ENCODE data around the gene M6PR. TPM values are rescaled to one million over a fixed set of nuclear protein-coding genes. Genes with fewer than 3 reads are reported as not detected.
"Not testable (repeated sequence)": the region's sequence is repeated elsewhere in the genome, so short reads cannot be mapped to it uniquely, and the experiment has no call there.

The M6PR gene
- total and polyA plus RNA-seq, 7 experiments from 2014 or later: 123 to 248 (median 177) TPM

- Histone ChIP-seq H3K27me3 (ENCODE audit: control insufficient read depth in 2 of 2, insufficient read depth in 2 of 2, low read length in 2 of 2) (no peaks in the 10 kb centered on the region), H3K9me3 (ENCODE audit: control insufficient read depth in 2 of 3, low read length in 3 of 3) (no peaks in the 10 kb centered on the region), H3K27ac (ENCODE audit: low read depth, low read length) (peak overlapping the region; percentile 79), H3K4me3 (ENCODE audit: low read length) (peak overlapping the region; percentile 73), H3K36me3 (ENCODE audit: control insufficient read depth in 2 of 3, insufficient read depth in 3 of 3, low read length in 3 of 3) (peaks cover 0 to 14% (median 0%) of the 10 kb centered on the region in 3 experiments), H3K4me1 (ENCODE audit: control insufficient read depth in 2 of 2, insufficient read depth in 2 of 2, low read length in 2 of 2) (peaks cover 14 to 25% of the 10 kb centered on the region in 2 donors)
- DNase-seq: peak; percentile 37 to 68 (median 60)
- peaks cover 0 to 9% (median 4%) of the 10 kb centered on the region in 5 donors for H3K36me3 Mint-ChIP-seq
- no peaks in the 10 kb centered on the region for H3K9me3 Mint-ChIP-seq
- no peak overlapping the region for H3K27ac Mint-ChIP-seq
- no peak overlapping the region for H3K4me3 Mint-ChIP-seq
- POLR2A ChIA-PET: interaction anchor here (0.6 to 1.7 kb wide), 4 partner anchors 33 to 127 kb away, joined by 3 to 5 read pairs (median 3); partner anchors contain the start of gene M6PR
- H3K27me3 Mint-ChIP-seq: peaks cover 0 to 16% (median 0%) of the 10 kb centered on the region in 5 donors
- CTCF ChIA-PET: no interaction called here
- peaks cover 7 to 20% (median 16%) of the 10 kb centered on the region in 7 donors for H3K4me1 Mint-ChIP-seq
- intact Hi-C loops (cut with micrococcal nuclease): loop anchor here (1.0 to 2.0 kb wide), 6 partner anchors 25 to 218 kb away; partner anchors contain the start of genes M6PR (in 1 of the 2) and RIMKLB (in 1 of the 2)
- ATAC-seq: peak; percentile 83
Observed at GRCh38 chr12:8914716-8915526, 34.5 kb downstream of the M6PR start.

DNA sequence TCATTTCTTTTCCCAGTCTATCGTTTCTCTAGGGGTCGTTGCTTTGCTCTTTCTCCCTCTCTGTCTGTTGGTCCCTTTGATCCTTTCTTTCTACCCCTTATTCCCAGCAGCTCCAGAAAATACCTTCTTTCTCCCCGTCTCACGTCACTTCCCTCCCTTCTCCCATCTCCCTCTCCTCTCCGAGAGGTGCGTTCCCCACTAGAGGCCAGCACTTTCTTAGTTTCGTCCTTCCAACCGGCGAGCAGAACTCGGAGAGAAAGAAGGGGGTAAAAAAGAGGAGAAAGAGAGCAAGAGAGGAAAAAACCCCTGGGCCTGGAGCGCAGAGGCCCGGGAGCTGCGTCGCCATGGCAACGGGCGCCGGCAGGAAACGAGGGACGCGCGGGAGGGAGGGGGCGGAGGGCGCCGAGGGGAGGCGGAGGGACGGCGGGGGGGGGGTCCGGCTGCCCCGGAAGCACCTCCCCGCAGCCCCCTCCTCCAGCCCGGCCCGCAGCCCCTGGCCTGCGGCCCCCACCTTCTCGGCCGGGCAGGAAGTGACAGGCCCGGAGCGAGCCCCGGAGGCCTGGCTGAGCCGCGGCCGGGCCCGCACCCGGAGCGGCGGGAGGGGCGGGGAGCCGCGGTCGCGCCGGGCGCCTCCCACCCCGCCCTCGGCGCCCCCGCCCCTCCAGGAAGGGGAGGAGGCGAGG, 35.3 kb downstream of the M6PR start, which contains the start of gene PHC1:
Gene PHC1 (plus strand): TSS at position 477 of the 683 bp plus-strand sequence. CDS start 3,169 bp downstream, outside the sequence.
- peak within 1 kb of the TSS in 9 of 10 donors; percentile 83 to 94 (median 89) for H3K4me3 Mint-ChIP-seq
- intact Hi-C loops (cut with micrococcal nuclease): loop anchor here (1.0 to 2.0 kb wide), 6 partner anchors 24 to 217 kb away; partner anchors contain the start of genes M6PR (in 1 of the 2) and RIMKLB (in 1 of the 2)
- peaks cover 0 to 16% (median 0%) of the 10 kb centered on the region in 5 donors for H3K27me3 Mint-ChIP-seq
- Histone ChIP-seq H3K4me1 (ENCODE audit: control insufficient read depth in 2 of 2, insufficient read depth in 2 of 2, low read length in 2 of 2) (peaks cover 14 to 25% of the 10 kb centered on the region in 2 donors), H3K4me3 (ENCODE audit: low read length) (peak within 1 kb of the TSS; percentile 73), H3K27ac (ENCODE audit: low read depth, low read length) (peak within 1 kb of the TSS; percentile 79)
- H3K4me1 Mint-ChIP-seq: peaks cover 7 to 20% (median 16%) of the 10 kb centered on the region in 7 donors
- peak; percentile 82 for ATAC-seq
- peak within 1 kb of the TSS; percentile 83 to 98 (median 95) for H3K27ac Mint-ChIP-seq
- DNase-seq: peak; percentile 65 to 77 (median 73)
- H3K9me3 Mint-ChIP-seq; H3K27me3 ChIP-seq (ENCODE audit: control insufficient read depth in 2 of 2, insufficient read depth in 2 of 2, low read length in 2 of 2); H3K9me3 ChIP-seq (ENCODE audit: control insufficient read depth in 2 of 3, low read length in 3 of 3); H3K36me3 ChIP-seq (ENCODE audit: control insufficient read depth in 2 of 3, insufficient read depth in 3 of 3, low read length in 3 of 3); H3K36me3 Mint-ChIP-seq: not testable (repeated sequence)
- ChIA-PET CTCF (interaction anchor here (0.6 to 0.8 kb wide), 2 partner anchors 24 to 54 kb away, joined by 3 to 8 read pairs; no protein-coding TSS in a partner anchor), POLR2A (interaction anchor here (0.7 to 1.7 kb wide), 4 partner anchors 34 to 132 kb away, joined by 3 to 5 read pairs (median 3); partner anchors contain the start of gene M6PR)

DNA sequence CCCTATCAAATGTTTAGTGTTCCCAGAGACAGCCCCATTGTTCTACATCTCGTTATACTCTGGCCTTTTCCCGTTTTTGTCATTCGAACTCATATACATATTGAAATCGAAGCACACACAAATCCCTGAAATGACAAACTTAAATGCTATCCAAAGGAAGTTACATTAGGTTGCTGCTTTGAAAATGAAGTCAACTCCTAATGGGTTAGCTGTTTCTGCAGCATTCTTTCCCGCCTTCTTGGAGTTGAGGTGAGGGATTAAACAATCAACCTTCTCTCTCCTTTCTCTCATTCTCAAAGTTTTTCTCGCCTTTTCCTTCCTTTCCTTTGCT, 35.8 kb downstream of the M6PR start:
- Mint-ChIP-seq H3K27me3 (peaks cover 0 to 16% (median 0%) of the 10 kb centered on the region in 5 donors), H3K27ac (peak overlapping the region; percentile 83 to 98 (median 95)), H3K9me3 (no peaks in the 10 kb centered on the region), H3K4me1 (peaks cover 7 to 20% (median 16%) of the 10 kb centered on the region in 7 donors), H3K36me3 (peaks cover 0 to 3% (median 2%) of the 10 kb centered on the region in 5 donors), H3K4me3 (peak overlapping the region in 9 of 10 donors; percentile 83 to 94 (median 89))
- H3K27ac ChIP-seq (ENCODE audit: low read depth, low read length): peak overlapping the region; percentile 79
- H3K4me3 ChIP-seq (ENCODE audit: low read length): peak overlapping the region; percentile 72
- no peak for ATAC-seq
- ChIA-PET CTCF (interaction anchor here (0.6 to 0.8 kb wide), 2 partner anchors 24 to 53 kb away, joined by 3 to 8 read pairs; no protein-coding TSS in a partner anchor), POLR2A (interaction anchor here (1.5 to 1.7 kb wide), 2 partner anchors 34 to 133 kb away, joined by 3 to 5 read pairs; no protein-coding TSS in a partner anchor)
- no peaks in the 10 kb centered on the region for H3K27me3 ChIP-seq (ENCODE audit: control insufficient read depth in 2 of 2, insufficient read depth in 2 of 2, low read length in 2 of 2)
- DNase-seq: peak in 3 of 9 donors; percentile 1 to 15 (median 11)
- peaks cover 0 to 3% (median 0%) of the 10 kb centered on the region in 3 experiments for H3K36me3 ChIP-seq (ENCODE audit: control insufficient read depth in 2 of 3, insufficient read depth in 3 of 3, low read length in 3 of 3)
- H3K9me3 ChIP-seq (ENCODE audit: control insufficient read depth in 2 of 3, low read length in 3 of 3): no peaks in the 10 kb centered on the region
- H3K4me1 ChIP-seq (ENCODE audit: control insufficient read depth in 2 of 2, insufficient read depth in 2 of 2, low read length in 2 of 2): peaks cover 14 to 25% of the 10 kb centered on the region in 2 donors
- intact Hi-C loops (cut with micrococcal nuclease): loop anchor here (1.0 to 2.0 kb wide), 6 partner anchors 23 to 216 kb away; partner anchors contain the start of genes M6PR (in 2 of the 2) and RIMKLB (in 1 of the 2)

DNA sequence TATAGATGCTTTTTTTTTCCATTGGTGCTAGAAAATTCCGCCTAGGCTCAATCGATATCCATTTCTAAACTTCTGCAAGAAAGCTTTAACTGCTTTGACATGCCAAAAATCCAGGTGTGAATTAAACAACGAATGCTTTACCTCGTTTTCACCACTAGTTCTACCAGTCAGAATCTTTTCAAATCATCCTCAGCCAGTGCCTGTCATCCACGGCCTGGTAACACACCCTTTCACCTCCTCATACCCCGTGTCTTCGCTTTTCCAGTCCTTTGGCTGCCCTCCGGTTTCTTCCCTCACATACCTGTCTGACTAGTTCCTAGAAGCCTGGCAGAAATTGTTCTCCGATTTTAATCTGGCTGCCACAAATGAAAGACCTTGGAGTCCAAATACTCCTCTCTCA, 36.5 kb downstream of the M6PR start:
- Histone ChIP-seq H3K4me3 (ENCODE audit: low read length) (no peak overlapping the region), H3K27ac (ENCODE audit: low read depth, low read length) (peak overlapping the region; percentile 79), H3K9me3 (ENCODE audit: control insufficient read depth in 2 of 3, low read length in 3 of 3) (no peaks in the 10 kb centered on the region), H3K27me3 (ENCODE audit: control insufficient read depth in 2 of 2, insufficient read depth in 2 of 2, low read length in 2 of 2) (no peaks in the 10 kb centered on the region), H3K4me1 (ENCODE audit: control insufficient read depth in 2 of 2, insufficient read depth in 2 of 2, low read length in 2 of 2) (peaks cover 14 to 25% of the 10 kb centered on the region in 2 donors), H3K36me3 (ENCODE audit: control insufficient read depth in 2 of 3, insufficient read depth in 3 of 3, low read length in 3 of 3) (no peaks in the 10 kb centered on the region)
- POLR2A ChIA-PET: interaction anchor here (0.8 to 1.5 kb wide), 2 partner anchors 40 to 134 kb away, joined by 3 read pairs; no protein-coding TSS in a partner anchor
- no peaks in the 10 kb centered on the region for H3K9me3 Mint-ChIP-seq
- intact Hi-C loops (cut with micrococcal nuclease): loop anchor here in 1 of 2 donors (1.0 kb wide), 1 partner anchor 36 kb away; the partner anchor contains the start of gene M6PR
- H3K4me1 Mint-ChIP-seq: peaks cover 7 to 18% (median 16%) of the 10 kb centered on the region in 7 donors
- ATAC-seq (peak; percentile 30), DNase-seq (peak in 7 of 9 donors; percentile 12 to 32 (median 23))
- H3K36me3 Mint-ChIP-seq: no peaks in the 10 kb centered on the region
- peak overlapping the region in 8 of 9 donors; percentile 87 to 98 (median 96) for H3K27ac Mint-ChIP-seq
- CTCF ChIA-PET: interaction anchor here (0.6 to 1.5 kb wide), 4 partner anchors 37 to 158 kb away, joined by 3 to 8 read pairs (median 3); partner anchors contain the start of gene M6PR
- H3K4me3 Mint-ChIP-seq: peak overlapping the region in 8 of 10 donors; percentile 3 to 94 (median 85)
- peaks cover 0 to 16% (median 0%) of the 10 kb centered on the region in 5 donors for H3K27me3 Mint-ChIP-seq

DNA sequence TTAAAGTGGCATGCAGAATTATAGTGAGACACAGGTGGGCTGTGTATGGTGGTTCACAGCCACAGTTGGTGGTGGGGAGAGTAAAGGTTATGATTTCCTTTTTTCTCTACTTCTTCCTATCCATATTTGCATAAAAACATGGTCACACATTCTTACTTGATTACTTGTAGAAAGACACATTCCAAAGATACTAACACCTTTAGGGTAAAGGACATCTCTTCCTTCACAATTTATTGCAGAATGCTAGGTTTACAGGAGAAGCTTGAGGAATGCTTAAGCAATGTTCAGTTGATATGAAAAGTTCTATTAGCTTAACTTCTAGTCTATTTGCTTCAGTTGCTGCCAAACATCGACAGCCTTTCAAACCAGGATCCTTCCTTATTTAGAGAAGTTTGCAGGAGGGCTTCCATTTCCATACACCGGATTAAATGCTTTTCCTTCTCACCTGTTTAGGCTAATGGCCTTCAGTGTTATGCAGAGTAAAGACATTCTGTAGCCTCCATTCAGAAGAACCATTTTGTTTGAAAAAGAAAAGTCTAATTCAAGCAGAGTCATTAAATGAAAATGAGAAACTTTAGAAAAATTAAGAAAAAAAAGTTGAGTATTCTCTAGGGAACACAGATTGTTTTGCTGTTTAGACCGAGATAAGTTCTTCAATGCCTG, 37.7 kb downstream of the M6PR start:
- Mint-ChIP-seq H3K27ac (peak overlapping the region in 3 of 9 donors; percentile 21 to 55 (median 23)), H3K4me1 (peaks cover 8 to 18% (median 16%) of the 10 kb centered on the region in 7 donors), H3K4me3 (no peak overlapping the region), H3K9me3 (no peaks in the 10 kb centered on the region), H3K27me3 (peaks cover 0 to 16% (median 0%) of the 10 kb centered on the region in 5 donors), H3K36me3 (no peaks in the 10 kb centered on the region)
- no peak overlapping the region for H3K27ac ChIP-seq (ENCODE audit: low read depth, low read length)
- H3K27me3 ChIP-seq (ENCODE audit: control insufficient read depth in 2 of 2, insufficient read depth in 2 of 2, low read length in 2 of 2): no peaks in the 10 kb centered on the region
- H3K4me3 ChIP-seq (ENCODE audit: low read length): no peak overlapping the region
- H3K9me3 ChIP-seq (ENCODE audit: control insufficient read depth in 2 of 3, low read length in 3 of 3): no peaks in the 10 kb centered on the region
- ATAC-seq: no peak
- no peak for DNase-seq
- H3K36me3 ChIP-seq (ENCODE audit: control insufficient read depth in 2 of 3, insufficient read depth in 3 of 3, low read length in 3 of 3): no peaks in the 10 kb centered on the region
- intact Hi-C loops (cut with micrococcal nuclease): no loop called here
- POLR2A ChIA-PET: interaction anchor here (0.6 kb wide), 1 partner anchor 744 kb away, joined by 3 read pairs; no protein-coding TSS in a partner anchor
- CTCF ChIA-PET: interaction anchor here (0.6 to 1.5 kb wide), 4 partner anchors 38 to 156 kb away, joined by 3 to 8 read pairs (median 3); partner anchors contain the start of gene M6PR
- peaks cover 14 to 25% of the 10 kb centered on the region in 2 donors for H3K4me1 ChIP-seq (ENCODE audit: control insufficient read depth in 2 of 2, insufficient read depth in 2 of 2, low read length in 2 of 2)
